Activated T-helper 9 cell treated with anti-CD3 and anti-CD28 coated beads, Interleukin-2, amount 50 U/mL, for 16 hours (primary cell): Measurements from ENCODE around the gene CHRD.
"Not testable (repeated sequence)": the region's sequence is repeated elsewhere in the genome, so short reads cannot be mapped to it uniquely, and the experiment has no call there.

ENCODE experiments used
- DNase-seq: peaks from one replicate; pipeline ENCODE4 v3.0.0-alpha.2; 2020; ENCODE audit warnings: low read depth

Gene CHRD

GRCh38 chr3:184417619-184418327 lies 37.9 kb downstream of the CHRD start:
- peak; percentile 51 for DNase-seq

DNA sequence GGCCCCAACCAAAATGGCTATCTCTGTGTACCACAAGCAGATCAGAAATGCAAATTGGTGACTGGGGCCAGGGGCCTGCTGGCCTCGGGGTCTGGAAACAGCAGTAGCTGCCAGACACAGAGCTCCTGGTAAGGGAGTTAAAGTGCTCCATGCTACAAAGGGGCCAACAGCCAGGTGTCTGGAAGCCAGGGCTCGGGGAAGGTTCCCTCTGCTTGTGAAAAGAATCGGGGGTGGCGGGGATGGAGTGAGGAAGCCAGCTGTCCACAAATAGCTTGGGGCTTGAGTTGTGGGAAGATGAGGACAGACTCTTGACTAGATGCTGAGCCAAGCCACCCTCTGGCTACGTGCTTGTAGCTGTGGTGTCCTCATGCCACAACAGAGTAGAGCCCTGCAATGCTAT lies 39.3 kb downstream of the CHRD start:
- DNase-seq, result no peak

GRCh38 chr3:184423561-184423960 lies 43.7 kb downstream of the CHRD start:
- no peak for DNase-seq

DNA sequence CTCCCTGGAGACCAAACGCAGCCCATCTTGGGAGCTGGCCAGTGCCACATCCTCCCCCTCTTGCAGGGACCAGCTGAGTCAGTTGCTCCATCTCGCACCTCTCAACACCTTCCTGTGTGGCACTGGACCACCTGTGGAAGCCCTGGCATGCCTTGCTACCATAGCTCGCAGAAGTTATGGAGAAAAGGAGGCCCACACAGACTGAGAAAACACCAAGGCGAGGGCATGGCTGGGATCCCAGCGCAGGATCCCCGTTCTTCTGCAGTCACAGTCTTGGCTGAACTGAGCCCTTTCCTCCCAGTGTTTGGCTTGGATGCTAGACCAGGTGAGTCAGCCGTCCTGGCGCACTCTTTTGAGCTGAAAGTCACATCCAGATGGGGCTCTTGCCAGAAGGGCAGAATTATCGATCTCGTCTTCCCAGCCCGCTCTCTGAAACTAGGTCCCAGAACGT lies 46.9 kb downstream of the CHRD start:
- DNase-seq, result no peak

DNA sequence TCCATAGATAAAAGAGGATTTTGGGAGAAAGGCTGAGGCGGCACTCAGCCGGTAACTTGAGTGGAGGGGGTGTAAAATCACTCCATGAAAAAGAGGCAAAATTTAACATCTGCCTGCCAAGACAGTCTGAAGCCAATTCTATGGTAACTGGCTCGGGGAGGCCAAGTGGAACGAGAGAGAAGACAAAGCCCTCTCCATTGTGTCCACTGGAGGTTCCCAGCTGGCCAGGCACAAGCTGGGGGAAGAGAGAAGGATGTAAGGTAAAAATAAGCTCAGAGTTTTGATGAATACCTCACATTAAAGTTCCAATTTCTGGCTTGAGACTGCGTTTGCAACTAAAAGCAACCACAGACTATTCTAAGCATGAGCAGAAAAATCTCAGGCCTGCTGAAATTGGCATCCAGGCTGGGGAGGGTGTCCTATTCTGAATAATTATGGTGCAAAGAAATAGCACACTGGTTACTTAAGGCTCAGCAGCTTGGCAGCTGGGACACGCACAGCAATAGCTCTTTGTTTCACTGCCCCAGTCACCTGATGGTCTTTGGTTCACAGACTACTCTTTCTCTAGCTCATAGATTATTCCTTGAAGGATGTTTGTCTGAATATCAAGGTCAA lies 48.8 kb downstream of the CHRD start:
- DNase-seq, result no peak

- DNase-seq, result no peak
Measured at GRCh38 chr3:184429786-184430185, 49.9 kb downstream of the CHRD start.

- no peak for DNase-seq
Measured at GRCh38 chr3:184430940-184431339, 51.1 kb downstream of the CHRD start.

DNA sequence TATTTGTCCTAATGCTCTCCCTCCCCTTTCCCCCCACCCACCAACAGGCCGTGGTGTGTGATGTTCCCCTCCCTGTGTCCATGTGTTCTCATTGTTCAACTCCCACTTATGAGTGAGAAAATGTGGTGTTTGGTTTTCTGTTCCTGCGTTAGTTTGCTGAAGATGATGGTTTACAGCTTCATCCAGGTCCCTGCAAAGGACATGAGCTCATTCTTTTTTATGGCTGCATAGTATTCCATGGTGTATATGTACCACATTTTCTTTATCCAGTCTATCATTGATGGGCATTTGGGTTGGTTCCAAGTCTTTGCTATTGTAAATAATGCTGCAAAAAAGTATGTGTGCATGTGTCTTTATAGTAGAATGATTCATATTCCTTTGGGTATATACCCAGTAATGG lies 53.3 kb downstream of the CHRD start:
- DNase-seq, result not testable (repeated sequence)

- no peak for DNase-seq
Measured at GRCh38 chr3:184439096-184439495, 59.2 kb downstream of the CHRD start.
